GM23248 (cell line): ENCODE results near the gene GSDMA.

Source experiments
- EZH2 ChIP-seq: fragments of 200-600 bp; sonication (generic); IDR thresholded peaks from 2 replicates; pipeline ENCODE4 v1.6.1; 2018; ENCODE audit warnings: antibody characterized with exemption, mild to moderate bottlenecking; ENCODE audit not compliant: insufficient read depth, poor library complexity, severe bottlenecking
- EZH2phosphoT487 ChIP-seq: fragments of 200-600 bp; sonication (generic); IDR thresholded peaks from 2 replicates; pipeline ENCODE4 v1.6.1; 2018; ENCODE audit warnings: antibody characterized with exemption, moderate library complexity, mild to moderate bottlenecking, low read depth; ENCODE audit not compliant: insufficient read depth

GRCh38 chr17:39955726-39956225, 7.0 kb upstream of the GSDMA start:
- TF ChIP-seq EZH2 (no peak), EZH2phosphoT487 (no peak)
